Epithelial cell of esophagus (primary cell): ENCODE measurements around the gene ADSS1.

Experiments
- DNase-seq: peaks from one replicate; pipeline ENCODE4 v3.0.0; 2010; ENCODE audit warnings: low read depth
- H3K4me3 ChIP-seq: 2 replicates; pipeline ENCODE4 v1.5.1; 2011; ENCODE audit warnings: mild to moderate bottlenecking, low read length, control low read depth
- CTCF ChIP-seq: IDR thresholded peaks from 2 replicates; pipeline ENCODE4 v1.5.1; 2011; ENCODE audit warnings: low read depth, mild to moderate bottlenecking, low read length, control low read depth, inconsistent platforms; ENCODE audit not compliant: insufficient read depth; ENCODE audit errors: missing control alignments

ADSS1 gene

DNA sequence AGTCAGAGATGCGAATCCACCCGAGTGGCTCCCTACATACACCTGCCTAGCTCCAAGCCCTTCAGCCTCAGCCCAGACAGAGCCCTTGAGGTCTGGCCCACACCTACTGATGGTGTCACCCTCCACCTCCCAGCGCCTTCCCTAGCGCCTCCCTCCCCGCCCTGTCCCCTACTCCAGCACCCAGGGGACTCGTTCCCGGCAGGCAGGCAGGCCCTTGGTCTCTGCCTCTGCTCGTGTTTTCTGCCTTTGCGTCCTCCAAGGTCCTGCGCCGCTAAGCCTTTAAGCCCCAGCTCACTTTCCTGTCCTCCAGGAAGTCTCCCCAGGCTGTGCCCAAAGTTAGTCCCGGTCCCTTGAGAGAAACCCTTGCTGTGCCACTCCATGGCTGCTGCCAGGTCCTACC is 21.9 kb upstream of the ADSS1 start:
- no peak for DNase-seq
- no peak overlapping the region for H3K4me3 ChIP-seq
- TF ChIP-seq CTCF, result no peak

- no peak overlapping the region for H3K4me3 ChIP-seq
- no peak for DNase-seq
- no peak for TF ChIP-seq CTCF
Observed at GRCh38 chr14:104702673-104703072, 21.4 kb upstream of the ADSS1 start.

DNA sequence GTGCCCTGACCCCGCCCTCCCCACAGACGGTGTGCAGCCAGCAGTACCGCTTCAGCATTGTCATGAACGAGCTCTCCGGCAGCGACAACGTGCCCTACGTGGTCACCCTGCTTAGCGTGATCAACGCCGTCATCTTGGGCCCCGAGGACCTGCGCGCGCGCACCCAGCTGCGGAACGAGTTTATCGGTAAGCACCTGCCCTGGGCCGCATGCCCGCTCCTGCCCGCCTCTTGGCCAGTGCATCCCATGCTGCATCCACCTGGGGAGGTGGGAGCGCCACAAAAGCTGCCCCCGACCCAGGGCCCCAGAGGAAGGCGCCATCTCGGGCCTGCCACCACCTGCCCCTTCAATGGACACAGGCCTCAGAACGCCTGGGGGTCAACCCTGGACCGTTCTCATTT is 20.8 kb upstream of the ADSS1 start:
- TF ChIP-seq CTCF, result no peak
- no peak for DNase-seq
- H3K4me3 ChIP-seq, result no peak overlapping the region

DNA sequence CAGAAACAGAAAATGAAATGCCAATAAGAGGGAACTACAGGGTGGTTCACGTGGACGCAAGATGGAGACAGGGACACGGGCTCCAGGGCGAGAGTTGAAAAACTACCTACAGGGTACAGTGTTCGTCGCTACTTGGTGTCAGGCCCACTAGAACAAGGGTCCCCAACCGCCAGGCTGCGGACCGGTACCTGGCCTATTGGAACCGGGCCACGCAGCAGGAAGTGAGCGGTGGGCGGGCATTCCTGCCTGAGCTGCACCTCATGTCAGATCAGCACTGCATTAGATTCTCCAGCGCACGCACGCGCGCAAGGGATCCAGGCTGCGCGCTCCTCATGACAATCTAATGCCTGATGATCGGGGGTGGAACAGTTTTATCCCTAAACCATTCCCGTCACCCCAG is 19.8 kb upstream of the ADSS1 start:
- no peak for DNase-seq
- H3K4me3 ChIP-seq, result no peak overlapping the region
- no peak for TF ChIP-seq CTCF

- no peak for TF ChIP-seq CTCF
- DNase-seq, result no peak
- H3K4me3 ChIP-seq, result no peak overlapping the region
Observed at GRCh38 chr14:104705340-104706047, 18.5 kb upstream of the ADSS1 start.

GRCh38 chr14:104706733-104707607 is 17.1 kb upstream of the ADSS1 start:
- no peak for DNase-seq
- no peak overlapping the region for H3K4me3 ChIP-seq
- no peak for TF ChIP-seq CTCF
